ENCODE results near the gene POLR2B. TPM values are rescaled to one million over a fixed set of nuclear protein-coding genes. Genes with fewer than 3 reads are reported as not detected.

POLR2B gene
- total and polyA plus RNA-seq, 2 of the 8 experiments (the other 6 are each of a cell fraction or from before 2014, with no cell fraction given), result 59.3 to 115 TPM

GRCh38 chr4:57064120-57064519 lies 85.4 kb downstream of the POLR2B start:
- H2BK12ac ChIP-seq (ENCODE audit: low read depth, low read length), result no peak overlapping the region
- ChIA-PET CTCF (ENCODE audit: partially characterized antibody) (interaction anchor here (1.5 kb wide), 1 partner anchor 98 kb away, joined by 3 read pairs; no protein-coding TSS in a partner anchor), POLR2A (ENCODE audit: partially characterized antibody) (no interaction called here)
- H4K5ac ChIP-seq (ENCODE audit: insufficient read length, low read depth, low read length), result no peak overlapping the region
- no peaks in the 10 kb centered on the region for H3K27me3 ChIP-seq (replicated peaks in 1 of 4; ENCODE audit: control insufficient read depth in 3 of 4, extremely low read depth in 1 of 4, insufficient read depth in 3 of 4, low read length in 3 of 4)
- H3K14ac ChIP-seq (ENCODE audit: insufficient read length), result no peak overlapping the region
- FAIRE-seq (no peak), DNase-seq (ENCODE audit: low read depth in 1 of 2, low spot score in 2 of 2) (no peak)
- no peak overlapping the region for H4K91ac ChIP-seq (replicated peaks; ENCODE audit: insufficient read length, low read length)
- H3K79me1 ChIP-seq (ENCODE audit: low read depth, low read length), result no peaks in the 10 kb centered on the region
- H3K23me2 ChIP-seq (ENCODE audit: low read depth, low read length), result no peaks in the 10 kb centered on the region
- H3K9me3 ChIP-seq (ENCODE audit: insufficient read depth in 2 of 2, low read depth in 1 of 2, low read length in 1 of 2), result no peaks in the 10 kb centered on the region
- H3K4me1 ChIP-seq (replicated peaks in 1 of 4; ENCODE audit: control insufficient read depth in 3 of 4, insufficient read depth in 4 of 4, low read length in 3 of 4), result no peaks in the 10 kb centered on the region
- no peak overlapping the region for H2BK5ac ChIP-seq (ENCODE audit: low read depth, low read length)
- H2AFZ ChIP-seq (ENCODE audit: low read length), result no peak overlapping the region
- H3K56ac ChIP-seq (replicated peaks; ENCODE audit: insufficient read length, low read depth, low read length), result no peak overlapping the region
- no peaks in the 10 kb centered on the region for H4K20me1 ChIP-seq (replicated peaks in 1 of 2; ENCODE audit: control insufficient read depth in 1 of 2, insufficient read depth in 2 of 2, low read length in 2 of 2)
- H3K4me3 ChIP-seq (ENCODE audit: extremely low read depth in 1 of 4, insufficient read depth in 2 of 4, low read depth in 3 of 4, low read length in 4 of 4), result no peak overlapping the region
- H3K9ac ChIP-seq (replicated peaks in 1 of 4; ENCODE audit: extremely low read depth in 1 of 4, low read depth in 3 of 4, low read length in 3 of 4), result no peak overlapping the region
- H2AK5ac ChIP-seq (ENCODE audit: low read depth, low read length), result no peak overlapping the region
- H3K4ac ChIP-seq (replicated peaks; ENCODE audit: insufficient read length, low read depth, low read length), result no peak overlapping the region
- H2BK20ac ChIP-seq (ENCODE audit: low read length), result no peak overlapping the region
- H3K79me2 ChIP-seq (ENCODE audit: control insufficient read depth in 1 of 2, insufficient read depth in 2 of 2, low read length in 2 of 2), result no peaks in the 10 kb centered on the region
- H4K8ac ChIP-seq (ENCODE audit: extremely low read depth, insufficient read depth, low read length), result no peak overlapping the region
- no peak overlapping the region for H3K23ac ChIP-seq (ENCODE audit: insufficient read length)
- TF ChIP-seq CEBPB (IDR thresholded peaks at IDR 0.05; ENCODE audit: low read depth, low read length), result no peak
- no peak for TF ChIP-seq KDM5A (IDR thresholded peaks at IDR 0.05; ENCODE audit: low read length)
- TF ChIP-seq SUZ12 (IDR thresholded peaks at IDR 0.05; ENCODE audit: low read length), result no peak
- no peak for TF ChIP-seq SP4 (IDR thresholded peaks at IDR 0.05; ENCODE audit: low read length)
- TF ChIP-seq EGR1 (IDR thresholded peaks at IDR 0.05; ENCODE audit: borderline replicate concordance, low read depth, low read length), result no peak
- TF ChIP-seq RBBP5 (IDR thresholded peaks at IDR 0.05; ENCODE audit: borderline replicate concordance, low read depth, low read length), result no peak
- no peak for TF ChIP-seq CBX8 (IDR thresholded peaks at IDR 0.05; ENCODE audit: borderline replicate concordance, low read depth, low read length)
- H2BK15ac ChIP-seq (ENCODE audit: low read length), result no peak overlapping the region
- H3K27ac ChIP-seq (ENCODE audit: low read depth, low read length), result no peak overlapping the region
- H3K18ac ChIP-seq (ENCODE audit: extremely low read depth, low read length), result no peak overlapping the region
- no peaks in the 10 kb centered on the region for H3K36me3 ChIP-seq (ENCODE audit: control insufficient read depth in 2 of 4, insufficient read depth in 4 of 4, low read length in 3 of 4)
- no peak overlapping the region for H2BK120ac ChIP-seq (replicated peaks; ENCODE audit: low read depth, low read length)
- WGBS, 2 experiments (ENCODE audit: extremely low coverage in 1 of 2, insufficient coverage in 1 of 2, insufficient read length in 1 of 2, insufficient replicate concordance in 2 of 2, low coverage in 1 of 2, low lambda C conversion rate in 2 of 2, missing lambda C conversion rate in 1 of 2), result 83% methylated on average over 2 of the region's 2 CpGs; no CpG with 5 or more reads in 1 of the 2 experiments
- H3K4me2 ChIP-seq (ENCODE audit: insufficient read depth in 1 of 2, low read depth in 2 of 2, low read length in 2 of 2), result no peak overlapping the region
